ENCODE measurements around the gene SRPK2.

DNA sequence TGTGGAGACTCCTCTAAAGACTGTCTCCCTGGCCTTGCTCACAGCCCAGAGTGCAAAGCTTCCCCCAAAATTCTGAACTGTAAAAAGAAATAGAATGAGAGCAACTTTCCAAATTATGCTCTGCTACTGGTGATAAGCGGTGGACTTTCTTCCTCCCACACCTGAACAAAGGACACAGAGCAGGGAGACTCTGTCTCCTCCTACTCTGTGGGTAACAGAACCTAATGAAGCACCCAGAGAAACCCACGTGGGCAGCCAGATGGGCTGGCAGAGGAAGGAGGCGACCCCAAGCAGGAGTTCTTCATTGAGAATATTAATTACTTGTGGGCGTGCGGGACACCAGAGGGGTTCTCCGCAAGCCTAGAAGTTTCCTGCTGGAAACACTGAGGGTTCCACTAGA lies 235.2 kb downstream of the SRPK2 start:
- TF ChIP-seq, protein P1, sequence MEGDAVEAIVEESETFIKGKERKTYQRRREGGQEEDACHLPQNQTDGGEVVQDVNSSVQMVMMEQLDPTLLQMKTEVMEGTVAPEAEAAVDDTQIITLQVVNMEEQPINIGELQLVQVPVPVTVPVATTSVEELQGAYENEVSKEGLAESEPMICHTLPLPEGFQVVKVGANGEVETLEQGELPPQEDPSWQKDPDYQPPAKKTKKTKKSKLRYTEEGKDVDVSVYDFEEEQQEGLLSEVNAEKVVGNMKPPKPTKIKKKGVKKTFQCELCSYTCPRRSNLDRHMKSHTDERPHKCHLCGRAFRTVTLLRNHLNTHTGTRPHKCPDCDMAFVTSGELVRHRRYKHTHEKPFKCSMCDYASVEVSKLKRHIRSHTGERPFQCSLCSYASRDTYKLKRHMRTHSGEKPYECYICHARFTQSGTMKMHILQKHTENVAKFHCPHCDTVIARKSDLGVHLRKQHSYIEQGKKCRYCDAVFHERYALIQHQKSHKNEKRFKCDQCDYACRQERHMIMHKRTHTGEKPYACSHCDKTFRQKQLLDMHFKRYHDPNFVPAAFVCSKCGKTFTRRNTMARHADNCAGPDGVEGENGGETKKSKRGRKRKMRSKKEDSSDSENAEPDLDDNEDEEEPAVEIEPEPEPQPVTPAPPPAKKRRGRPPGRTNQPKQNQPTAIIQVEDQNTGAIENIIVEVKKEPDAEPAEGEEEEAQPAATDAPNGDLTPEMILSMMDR (conservative IDR thresholded peaks at IDR 0.05; ENCODE audit: low read depth, low read length) = no peak
- TF ChIP-seq EZH2 (IDR thresholded peaks at IDR 0.05; ENCODE audit: low read length, unreplicated experiment) = no peak

Data from PC-3 (cell line).